Activated CD4-positive, CD25-positive, alpha-beta regulatory T cell treated with anti-CD3 and anti-CD28 coated beads, Interleukin-2, amount 50 U/mL, for 16 hours (primary cell): ENCODE data around the gene NXN.
"Not testable (repeated sequence)": the region's sequence is repeated elsewhere in the genome, so short reads cannot be mapped to it uniquely, and the experiment has no call there.

ENCODE experiments used
- DNase-seq: peaks from one replicate; pipeline ENCODE4 v3.0.0-alpha.2; 2020; ENCODE audit warnings: low read depth, low spot score

Gene NXN

DNA sequence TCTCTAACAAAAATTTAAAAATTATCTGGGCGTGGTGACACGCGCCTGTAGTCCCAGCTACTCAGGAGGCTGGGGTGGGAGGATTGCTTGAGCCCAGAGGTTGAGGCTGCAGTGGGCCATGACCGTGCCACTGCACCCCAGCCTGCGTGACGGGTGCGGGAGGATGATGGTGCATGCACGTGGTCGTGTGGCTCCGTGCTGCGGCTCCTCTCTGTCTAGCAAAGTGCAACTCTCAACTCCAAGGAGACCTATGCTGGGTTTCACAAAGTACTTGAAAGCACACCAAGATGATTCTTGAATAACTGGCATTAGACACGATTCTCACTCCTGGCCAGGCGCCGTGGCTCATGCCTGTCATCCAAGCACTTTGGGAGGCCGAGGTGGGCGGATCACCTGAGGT is 25.8 kb downstream of the NXN start:
- no peak for DNase-seq

- not testable (repeated sequence) for DNase-seq
Measured at GRCh38 chr17:952592-952991, 27.0 kb downstream of the NXN start.

GRCh38 chr17:951325-952132 is 28.0 kb downstream of the NXN start:
- no peak for DNase-seq

- DNase-seq: no peak
Measured at GRCh38 chr17:949623-950303, 29.8 kb downstream of the NXN start.

GRCh38 chr17:948284-948852 is 31.2 kb downstream of the NXN start:
- DNase-seq: no peak

DNA sequence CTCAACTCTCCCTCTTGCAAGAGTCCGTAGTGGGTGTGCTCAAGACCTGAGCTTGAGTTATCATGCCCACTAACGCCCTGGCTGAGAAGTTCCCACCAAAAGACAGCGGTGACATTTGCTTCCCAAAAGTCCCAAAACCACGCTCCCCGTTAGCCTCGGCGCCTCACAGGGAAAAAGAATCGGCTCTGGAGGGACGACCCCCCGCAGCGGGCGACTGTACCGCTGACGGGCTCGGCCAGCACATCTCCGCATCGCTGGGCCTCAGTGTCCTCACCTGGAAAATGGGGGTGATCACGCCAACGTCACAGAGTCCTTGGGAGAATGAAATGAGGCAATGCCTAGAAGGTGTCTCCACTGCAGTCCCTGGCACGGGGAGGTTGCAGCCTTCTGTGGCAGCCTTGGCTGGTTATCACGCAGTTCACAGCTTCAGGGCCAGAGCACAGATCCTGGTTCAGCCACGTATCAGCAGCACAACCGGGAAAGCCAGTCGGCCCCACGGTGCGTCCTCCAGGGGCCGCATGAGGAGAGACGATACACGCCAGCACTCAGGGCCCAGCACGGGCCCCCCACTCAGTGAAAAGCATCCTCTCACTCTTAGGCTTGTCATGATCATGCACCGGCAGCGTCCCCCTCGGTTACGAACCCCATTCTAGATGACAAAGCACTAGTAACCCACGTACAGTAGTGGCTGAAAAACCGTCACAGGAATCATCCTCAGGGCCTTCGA is 32.9 kb downstream of the NXN start:
- no peak for DNase-seq

GRCh38 chr17:945672-946071 is 33.9 kb downstream of the NXN start:
- no peak for DNase-seq

DNA sequence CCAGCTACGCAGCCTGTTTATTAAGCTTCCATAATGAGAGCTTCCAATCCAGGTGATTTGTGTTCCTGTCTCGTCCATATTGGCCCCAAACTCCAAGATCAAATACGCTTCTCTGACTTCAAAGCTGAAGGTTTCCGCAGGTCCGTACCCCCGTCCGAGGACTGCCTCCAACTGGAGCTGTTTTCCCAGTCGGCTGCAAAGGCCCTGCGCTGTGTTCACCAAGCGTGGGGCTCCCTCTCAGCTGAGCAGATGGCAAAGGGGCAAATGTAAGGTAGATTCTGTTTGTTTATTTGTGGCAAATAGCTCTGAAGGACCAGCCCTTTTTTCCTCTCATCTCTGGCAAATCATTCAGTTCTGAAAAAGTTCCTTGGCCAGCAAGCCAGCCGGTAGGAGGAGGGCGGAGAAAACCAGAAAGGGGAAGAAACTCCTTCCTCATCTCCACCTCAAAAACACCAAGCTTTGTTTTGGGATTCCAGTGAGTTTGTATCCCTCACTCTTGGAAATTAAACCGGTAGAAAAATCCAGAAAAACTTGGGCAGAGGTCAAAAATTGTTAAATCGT is 35.2 kb downstream of the NXN start:
- DNase-seq: no peak

DNA sequence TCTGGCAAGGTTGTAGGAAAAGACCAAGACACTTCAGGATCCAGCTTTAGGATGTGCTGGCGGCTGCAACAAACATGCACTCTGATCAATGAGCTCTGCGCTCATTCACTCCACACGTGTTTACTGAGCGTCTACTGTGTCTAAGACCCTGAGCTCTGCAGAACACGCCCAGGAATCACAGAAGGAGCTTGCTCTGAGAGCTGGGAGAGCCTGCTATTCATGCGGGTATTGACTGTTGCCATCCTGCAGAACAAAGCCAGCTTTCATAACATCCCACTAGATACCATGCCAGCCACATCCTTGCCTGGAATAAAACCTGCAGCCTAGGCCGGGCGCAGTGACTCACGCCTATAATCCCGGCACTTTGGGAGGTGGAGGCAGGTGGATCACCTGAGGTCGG is 44.1 kb downstream of the NXN start:
- DNase-seq: no peak

GRCh38 chr17:933312-934073 is 46.1 kb downstream of the NXN start:
- no peak for DNase-seq

- no peak for DNase-seq
Measured at GRCh38 chr17:930258-930657, 49.3 kb downstream of the NXN start.

GRCh38 chr17:929586-929985 is 50.0 kb downstream of the NXN start:
- no peak for DNase-seq

DNA sequence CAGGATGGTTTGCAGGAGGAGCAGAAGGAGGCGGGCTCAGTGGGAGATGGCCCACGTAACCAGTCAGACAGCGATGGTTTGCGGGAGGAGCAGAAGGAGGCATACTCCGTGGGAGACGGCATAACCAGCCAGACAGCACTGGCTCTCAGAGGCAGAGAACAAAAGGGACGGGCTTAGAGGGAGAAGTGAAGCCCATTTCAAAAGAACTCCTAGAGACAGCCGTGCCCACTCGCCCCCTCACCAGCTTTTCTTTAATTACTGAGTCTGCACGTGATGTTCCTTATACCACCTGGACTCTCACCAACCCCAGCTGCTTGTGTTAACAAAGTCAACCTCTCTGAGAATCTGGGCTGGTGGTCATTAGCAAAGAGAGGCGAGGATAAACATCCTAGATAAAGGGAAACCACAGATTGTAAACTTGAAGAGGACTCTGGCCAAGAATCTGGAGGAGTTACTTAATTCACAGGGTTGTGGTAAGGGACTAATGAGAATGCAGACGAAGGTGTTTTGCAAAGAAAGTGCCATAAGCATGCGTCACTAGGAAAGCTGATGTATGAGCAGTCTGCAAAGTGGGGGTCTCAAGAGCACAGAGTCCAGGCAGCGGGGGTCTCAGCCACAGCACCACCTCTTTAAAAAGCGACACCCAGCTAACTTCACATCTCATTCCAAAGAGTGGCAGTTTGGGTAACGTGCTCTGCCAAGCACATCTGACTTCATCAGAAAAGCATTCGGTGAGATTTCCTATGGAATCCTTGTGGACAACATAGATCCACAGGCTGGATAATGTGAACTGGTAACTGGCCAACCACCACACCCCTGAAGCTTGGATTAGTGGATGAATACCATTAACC is 51.7 kb downstream of the NXN start:
- no peak for DNase-seq

GRCh38 chr17:925817-926216 is 53.8 kb downstream of the NXN start:
- DNase-seq: no peak

GRCh38 chr17:924711-925475 is 54.7 kb downstream of the NXN start:
- no peak for DNase-seq

DNA sequence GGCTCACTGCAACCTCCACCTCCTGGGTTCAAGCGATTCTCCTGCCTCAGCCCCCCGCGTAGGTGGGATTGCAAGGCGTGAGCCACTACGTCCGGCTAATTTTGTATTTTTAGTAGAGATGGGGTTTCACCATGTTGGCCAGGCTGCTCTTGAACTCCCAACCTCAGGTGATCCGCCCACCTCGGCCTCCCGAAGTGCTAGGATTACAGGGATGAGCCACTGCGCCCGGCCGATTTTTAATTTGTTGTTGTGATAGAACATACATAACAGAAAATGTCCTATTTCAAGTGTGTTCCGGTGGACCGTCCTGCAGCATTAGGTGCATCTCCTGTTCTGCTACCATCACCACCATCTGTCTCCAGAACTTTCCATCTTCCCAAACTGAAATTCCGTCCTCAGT is 55.3 kb downstream of the NXN start:
- not testable (repeated sequence) for DNase-seq

GRCh38 chr17:923633-924032 is 55.9 kb downstream of the NXN start:
- no peak for DNase-seq

GRCh38 chr17:921161-921560 is 58.4 kb downstream of the NXN start:
- DNase-seq: no peak

GRCh38 chr17:920190-920589 is 59.4 kb downstream of the NXN start:
- no peak for DNase-seq
